GM21360 (cell line): ENCODE data around the gene BNC2.
"Not testable (repeated sequence)": the region's sequence is repeated elsewhere in the genome, so short reads cannot be mapped to it uniquely, and the experiment has no call there.

Experiments
- ATAC-seq: cut with Tn5 transposase; IDR thresholded peaks from one replicate; pipeline ENCODE4 v1.9.1; 2021; ENCODE audit warnings: mild to moderate bottlenecking, moderate library complexity; ENCODE audit not compliant: unreplicated experiment

Gene BNC2, protein sequence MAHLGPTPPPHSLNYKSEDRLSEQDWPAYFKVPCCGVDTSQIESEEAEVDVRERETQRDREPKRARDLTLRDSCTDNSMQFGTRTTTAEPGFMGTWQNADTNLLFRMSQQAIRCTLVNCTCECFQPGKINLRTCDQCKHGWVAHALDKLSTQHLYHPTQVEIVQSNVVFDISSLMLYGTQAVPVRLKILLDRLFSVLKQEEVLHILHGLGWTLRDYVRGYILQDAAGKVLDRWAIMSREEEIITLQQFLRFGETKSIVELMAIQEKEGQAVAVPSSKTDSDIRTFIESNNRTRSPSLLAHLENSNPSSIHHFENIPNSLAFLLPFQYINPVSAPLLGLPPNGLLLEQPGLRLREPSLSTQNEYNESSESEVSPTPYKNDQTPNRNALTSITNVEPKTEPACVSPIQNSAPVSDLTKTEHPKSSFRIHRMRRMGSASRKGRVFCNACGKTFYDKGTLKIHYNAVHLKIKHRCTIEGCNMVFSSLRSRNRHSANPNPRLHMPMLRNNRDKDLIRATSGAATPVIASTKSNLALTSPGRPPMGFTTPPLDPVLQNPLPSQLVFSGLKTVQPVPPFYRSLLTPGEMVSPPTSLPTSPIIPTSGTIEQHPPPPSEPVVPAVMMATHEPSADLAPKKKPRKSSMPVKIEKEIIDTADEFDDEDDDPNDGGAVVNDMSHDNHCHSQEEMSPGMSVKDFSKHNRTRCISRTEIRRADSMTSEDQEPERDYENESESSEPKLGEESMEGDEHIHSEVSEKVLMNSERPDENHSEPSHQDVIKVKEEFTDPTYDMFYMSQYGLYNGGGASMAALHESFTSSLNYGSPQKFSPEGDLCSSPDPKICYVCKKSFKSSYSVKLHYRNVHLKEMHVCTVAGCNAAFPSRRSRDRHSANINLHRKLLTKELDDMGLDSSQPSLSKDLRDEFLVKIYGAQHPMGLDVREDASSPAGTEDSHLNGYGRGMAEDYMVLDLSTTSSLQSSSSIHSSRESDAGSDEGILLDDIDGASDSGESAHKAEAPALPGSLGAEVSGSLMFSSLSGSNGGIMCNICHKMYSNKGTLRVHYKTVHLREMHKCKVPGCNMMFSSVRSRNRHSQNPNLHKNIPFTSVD

GRCh38 chr9:16870596-16871335 lies at the start of gene BNC2:
Gene BNC2 (minus strand): TSS chr9:16870670. CDS start chr9:16870648, 22 bp downstream.
- no peak for ATAC-seq

GRCh38 chr9:16918920-16919319 lies 48.5 kb upstream of the BNC2 start:
- ATAC-seq = no peak

DNA sequence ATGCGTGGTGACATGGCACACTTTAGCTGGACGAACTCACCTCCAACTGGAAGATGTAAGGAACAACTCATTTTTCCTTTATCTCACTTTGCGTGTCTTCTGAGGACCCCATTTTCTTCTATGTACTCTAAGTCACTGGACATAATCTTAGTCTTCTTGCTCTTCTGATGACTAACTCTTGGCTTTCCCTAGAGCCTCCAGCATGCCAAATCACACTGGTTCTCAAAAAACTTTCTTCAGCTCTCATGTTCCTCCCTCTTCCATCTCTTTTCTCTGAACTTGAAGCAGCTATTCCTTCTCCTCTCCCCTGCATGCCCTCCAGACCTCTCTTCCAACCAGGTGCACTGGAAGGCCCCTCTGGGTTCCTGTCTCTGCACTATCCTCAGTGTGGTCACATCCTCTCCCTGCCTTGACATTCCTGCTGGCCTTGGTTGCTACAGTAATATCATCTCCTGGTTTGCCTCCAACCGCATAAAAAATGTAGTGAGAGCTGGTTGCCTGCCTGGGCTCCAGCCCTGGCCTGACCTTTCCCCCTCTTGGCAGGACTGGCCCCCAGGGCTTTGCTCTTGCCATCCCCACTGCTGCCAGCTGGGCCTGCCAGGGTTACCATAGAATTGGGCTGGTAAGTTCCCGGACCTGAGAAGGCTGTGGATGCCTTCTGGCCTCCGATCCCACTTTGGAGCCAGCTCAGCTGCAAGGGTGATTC lies 44.8 kb upstream of the BNC2 start:
- no peak for ATAC-seq

- ATAC-seq = no peak
Measured at GRCh38 chr9:16912197-16912596, 41.7 kb upstream of the BNC2 start.

GRCh38 chr9:16908206-16908605 lies 37.7 kb upstream of the BNC2 start:
- ATAC-seq = not testable (repeated sequence)

GRCh38 chr9:16904655-16905054 lies 34.2 kb upstream of the BNC2 start:
- ATAC-seq = no peak

DNA sequence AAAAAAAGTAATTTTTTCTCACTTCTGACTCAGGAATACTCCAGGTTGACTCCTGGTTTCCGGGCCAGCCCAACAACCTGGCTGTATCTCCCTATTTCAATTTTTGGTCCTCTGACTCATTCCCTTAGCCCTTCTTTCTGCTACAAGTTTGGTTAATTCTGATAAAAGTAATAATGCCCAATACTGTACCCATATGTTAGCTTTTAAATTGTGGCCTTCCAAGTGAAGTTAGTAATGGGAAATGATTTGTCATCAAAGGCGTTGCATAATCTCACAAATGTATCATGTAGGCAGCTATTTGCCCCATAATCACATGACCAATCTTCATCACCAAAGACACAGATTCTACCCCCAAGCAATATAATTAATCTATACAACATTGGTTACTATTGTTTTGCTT lies 31.1 kb upstream of the BNC2 start:
- ATAC-seq = no peak

- no peak for ATAC-seq
Measured at GRCh38 chr9:16899606-16900005, 29.1 kb upstream of the BNC2 start.

DNA sequence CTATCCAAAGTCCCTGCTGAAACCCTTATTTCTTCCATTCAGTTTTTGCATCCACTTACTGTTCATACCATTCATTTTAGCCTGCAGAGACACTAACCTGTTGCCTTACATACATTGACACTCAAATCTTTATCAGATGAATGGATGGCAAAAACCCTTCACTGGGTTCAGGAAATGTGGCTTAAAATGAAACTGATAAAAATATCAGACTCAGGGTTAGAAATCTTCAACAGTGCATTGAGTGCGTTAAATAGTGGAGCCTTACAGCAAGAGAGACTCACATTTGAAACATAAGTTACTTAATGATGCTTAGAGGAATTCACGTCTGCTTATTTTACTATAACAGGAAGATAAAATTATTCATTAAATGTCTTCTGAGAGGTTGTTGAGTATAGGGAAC lies 28.0 kb upstream of the BNC2 start:
- no peak for ATAC-seq

DNA sequence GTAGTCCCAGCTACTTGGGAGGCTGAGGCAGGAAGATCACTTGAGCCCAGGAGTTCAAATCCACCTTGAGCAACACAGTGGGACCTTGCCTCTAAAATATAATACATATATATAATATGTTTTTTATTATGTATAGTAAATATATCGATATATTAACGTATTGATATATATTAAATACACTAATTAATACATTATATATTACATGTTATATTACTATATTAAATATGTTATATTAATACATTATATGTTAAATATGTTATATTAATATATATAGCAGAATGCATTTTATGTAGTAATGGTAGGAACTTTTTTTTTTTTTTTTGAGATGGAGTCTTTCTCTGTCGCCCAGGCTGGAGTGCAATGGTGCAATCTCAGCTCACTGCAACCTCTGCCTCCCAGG lies 18.1 kb upstream of the BNC2 start:
- ATAC-seq = no peak

DNA sequence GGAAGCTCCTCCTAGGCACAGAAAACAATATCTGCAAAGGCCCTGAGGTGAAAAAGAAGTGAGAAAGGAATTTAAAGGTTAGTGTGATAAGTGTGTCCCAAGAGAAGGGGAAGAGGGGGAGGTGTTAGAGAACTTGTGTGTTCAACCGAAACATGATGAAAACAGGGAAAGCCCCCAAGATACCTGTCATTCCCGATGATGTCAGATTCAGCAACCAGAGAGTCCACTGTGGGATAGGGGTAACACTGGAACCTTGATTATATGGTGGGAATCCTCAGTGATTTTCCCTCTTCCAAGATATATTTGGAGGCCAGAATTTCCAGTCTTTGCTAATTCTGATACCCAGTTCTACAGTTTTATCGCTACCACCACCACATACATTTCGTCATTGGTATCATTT lies 15.5 kb upstream of the BNC2 start:
- no peak for ATAC-seq

- no peak for ATAC-seq
Measured at GRCh38 chr9:16884952-16885513, 14.6 kb upstream of the BNC2 start.

GRCh38 chr9:16884373-16884772 lies 13.9 kb upstream of the BNC2 start:
- ATAC-seq = no peak

DNA sequence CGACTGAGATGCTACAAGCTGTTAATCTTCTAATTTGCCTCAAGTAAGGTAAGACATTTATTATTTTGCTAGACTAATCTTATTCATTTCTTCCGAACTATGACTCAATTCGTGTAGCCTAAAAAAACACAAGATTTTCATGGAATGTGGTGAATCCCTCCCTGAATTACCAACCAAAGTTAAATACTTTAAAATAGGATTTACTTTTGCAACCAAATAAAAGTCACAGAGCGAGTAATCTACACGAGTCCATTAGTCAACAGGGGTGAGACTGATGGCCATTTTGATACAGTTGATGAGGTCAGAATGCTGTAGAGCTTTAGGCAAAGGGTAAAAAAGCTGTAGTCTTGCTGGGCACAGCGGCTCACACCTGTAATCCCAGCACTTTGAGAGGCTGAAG lies 13.1 kb upstream of the BNC2 start:
- ATAC-seq = no peak

DNA sequence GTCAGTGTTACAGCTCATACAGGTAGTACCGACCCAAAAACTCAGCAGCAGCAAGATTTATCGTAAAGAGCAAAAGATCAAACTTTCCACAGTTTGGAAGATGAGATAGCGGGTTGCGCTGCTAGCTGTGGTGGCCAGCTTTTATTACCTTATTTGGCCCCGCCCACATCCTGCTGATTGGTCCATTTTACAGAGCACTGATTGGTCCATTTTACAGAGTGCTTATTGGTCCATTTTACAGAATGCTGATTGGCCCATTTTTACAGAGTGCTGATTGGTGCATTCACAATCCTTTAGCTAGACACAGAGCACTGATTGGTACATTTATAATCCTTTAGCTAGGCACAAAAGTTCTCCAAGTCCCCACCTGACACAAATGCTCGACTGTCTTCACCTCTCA lies 12.0 kb upstream of the BNC2 start:
- ATAC-seq = not testable (repeated sequence)

GRCh38 chr9:16879416-16879815 lies 8.9 kb upstream of the BNC2 start:
- no peak for ATAC-seq

GRCh38 chr9:16877256-16877655 lies 6.8 kb upstream of the BNC2 start:
- no peak for ATAC-seq

- no peak for ATAC-seq
Measured at GRCh38 chr9:16873126-16873802, 2.8 kb upstream of the BNC2 start.
